ENCODE results near the gene SCCPDH. TPM values are rescaled to one million over a fixed set of nuclear protein-coding genes. Genes with fewer than 3 reads are reported as not detected.

SCCPDH gene
- total RNA-seq, 1 donor, result 37.7 TPM

DNA sequence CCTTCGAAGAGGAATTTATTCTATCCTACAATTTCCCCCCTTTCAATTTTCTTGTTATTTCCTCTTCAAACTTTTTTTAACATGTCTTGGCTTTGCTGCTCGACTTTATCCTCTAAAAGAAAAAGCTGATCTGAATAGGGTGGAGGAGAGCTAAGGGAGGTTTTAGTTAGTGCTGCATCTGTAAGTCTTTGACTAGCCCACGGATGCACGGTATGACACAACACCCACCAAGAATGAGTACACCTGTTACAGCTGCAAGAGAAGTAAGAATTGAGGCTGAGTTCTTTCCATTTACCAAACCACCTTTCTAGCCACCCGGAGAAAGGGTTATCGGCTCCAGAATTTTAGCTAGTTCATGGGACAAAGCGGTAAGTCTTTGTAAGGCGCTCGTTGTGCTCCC lies 23.8 kb downstream of the SCCPDH start:
- DNase-seq (ENCODE audit: low read depth in 2 of 3, low spot score in 2 of 3), result no peak

- DNase-seq (ENCODE audit: low read depth in 2 of 3, low spot score in 2 of 3), result no peak
These were observed 24.7 kb downstream of the SCCPDH start for GRCh38 chr1:246748867-246749266.

DNA sequence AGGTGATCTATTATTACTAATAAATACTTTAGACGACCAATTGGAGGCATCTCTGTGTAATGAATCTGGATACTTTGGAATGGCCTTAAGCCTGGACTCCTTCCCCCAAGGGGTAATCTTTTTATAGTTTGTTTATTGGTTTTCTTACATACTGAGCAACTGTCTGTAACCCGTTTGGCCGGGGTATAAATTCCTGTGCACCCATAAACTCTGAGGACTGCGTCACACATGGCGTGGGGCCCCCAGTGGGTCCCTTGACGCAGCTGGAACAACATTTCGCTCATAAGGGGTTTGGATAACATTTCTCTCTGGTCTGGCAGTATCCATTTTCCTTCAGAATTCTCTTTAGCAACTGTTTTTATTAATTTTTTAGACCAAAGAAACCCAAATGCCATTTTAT lies 26.5 kb downstream of the SCCPDH start:
- DNase-seq (ENCODE audit: low read depth in 2 of 3, low spot score in 2 of 3), result no peak

GRCh38 chr1:246753670-246754535 lies 29.7 kb downstream of the SCCPDH start:
- DNase-seq (ENCODE audit: low read depth in 2 of 3, low spot score in 2 of 3), result peak; percentile 11 to 81 (median 77)

- no peak for DNase-seq (ENCODE audit: low read depth in 2 of 3, low spot score in 2 of 3)
These were observed 31.2 kb downstream of the SCCPDH start for GRCh38 chr1:246755419-246755818.

- DNase-seq (ENCODE audit: low read depth in 2 of 3, low spot score in 2 of 3), result no peak
These were observed 36.5 kb downstream of the SCCPDH start for GRCh38 chr1:246760422-246761347.

GRCh38 chr1:246761396-246761795 lies 37.2 kb downstream of the SCCPDH start:
- no peak for DNase-seq (ENCODE audit: low read depth in 2 of 3, low spot score in 2 of 3)

GRCh38 chr1:246765521-246765920 lies 41.3 kb downstream of the SCCPDH start:
- no peak for DNase-seq (ENCODE audit: low read depth in 2 of 3, low spot score in 2 of 3)

DNA sequence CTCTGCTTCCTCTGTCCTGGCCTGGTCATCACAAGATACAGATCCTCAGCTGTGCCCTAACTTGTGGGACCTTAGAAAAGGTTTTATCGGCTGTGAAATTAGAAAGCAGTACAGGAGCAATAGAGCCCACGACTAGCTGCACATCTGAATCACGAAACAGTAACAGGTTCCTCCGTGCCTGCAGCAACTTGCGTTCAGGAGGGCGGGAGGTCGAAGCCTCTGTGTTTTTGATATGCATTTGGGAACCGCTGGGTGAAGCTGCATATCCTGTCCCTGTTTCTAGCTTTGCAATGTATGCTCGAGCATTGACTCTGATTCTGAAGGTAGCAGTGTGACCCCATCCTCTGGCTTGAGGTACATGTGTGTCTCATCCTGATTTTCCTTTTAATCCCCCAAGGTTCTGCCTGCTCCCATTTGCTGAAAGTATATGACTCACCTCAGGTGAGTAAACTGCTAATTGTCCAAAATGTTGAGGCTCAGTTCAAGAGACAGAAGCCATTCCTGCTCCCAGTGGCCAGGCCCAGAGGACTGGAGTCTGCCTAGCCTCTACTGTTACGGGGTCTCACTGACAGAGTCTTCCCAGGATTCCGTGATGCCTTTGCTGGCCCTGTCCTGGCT lies 44.3 kb downstream of the SCCPDH start:
- DNase-seq (ENCODE audit: low read depth in 2 of 3, low spot score in 2 of 3), result no peak

- no peak for DNase-seq (ENCODE audit: low read depth in 2 of 3, low spot score in 2 of 3)
These were observed 45.1 kb downstream of the SCCPDH start for GRCh38 chr1:246769306-246769705.

- no peak for DNase-seq (ENCODE audit: low read depth in 2 of 3, low spot score in 2 of 3)
These were observed 47.2 kb downstream of the SCCPDH start for GRCh38 chr1:246771366-246771765.

- DNase-seq (ENCODE audit: low read depth in 2 of 3, low spot score in 2 of 3), result no peak
These were observed 48.5 kb downstream of the SCCPDH start for GRCh38 chr1:246772686-246773085.

DNA sequence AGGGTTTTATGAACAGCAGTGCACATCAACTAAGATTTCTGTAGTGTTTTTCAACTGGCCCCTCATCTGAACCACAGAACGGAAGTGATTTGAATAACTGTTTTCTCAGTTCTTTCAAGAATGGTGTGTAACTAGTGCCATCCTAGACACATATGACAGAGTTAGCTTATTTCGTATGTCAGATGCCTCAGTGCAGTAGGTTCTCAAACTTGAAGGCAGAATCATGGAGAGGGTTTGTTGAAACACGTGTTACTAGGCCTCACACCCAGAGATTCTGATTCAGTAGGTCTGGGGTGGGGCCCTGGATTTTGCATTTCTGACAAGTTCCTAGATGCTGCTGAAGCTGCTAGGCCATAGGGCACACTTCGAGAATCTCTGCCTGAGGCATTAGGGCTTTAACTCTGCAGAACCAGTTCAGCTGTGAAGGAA lies 49.0 kb downstream of the SCCPDH start:
- DNase-seq (ENCODE audit: low read depth in 2 of 3, low spot score in 2 of 3), result no peak

GRCh38 chr1:246775531-246776385 lies 51.5 kb downstream of the SCCPDH start:
- no peak for DNase-seq (ENCODE audit: low read depth in 2 of 3, low spot score in 2 of 3)

- no peak for DNase-seq (ENCODE audit: low read depth in 2 of 3, low spot score in 2 of 3)
These were observed 52.7 kb downstream of the SCCPDH start for GRCh38 chr1:246776923-246777322.

- DNase-seq (ENCODE audit: low read depth in 2 of 3, low spot score in 2 of 3), result no peak
These were observed 54.5 kb downstream of the SCCPDH start for GRCh38 chr1:246778663-246779062.

GRCh38 chr1:246779561-246780175 lies 55.5 kb downstream of the SCCPDH start:
- DNase-seq (ENCODE audit: low read depth in 2 of 3, low spot score in 2 of 3), result no peak

DNA sequence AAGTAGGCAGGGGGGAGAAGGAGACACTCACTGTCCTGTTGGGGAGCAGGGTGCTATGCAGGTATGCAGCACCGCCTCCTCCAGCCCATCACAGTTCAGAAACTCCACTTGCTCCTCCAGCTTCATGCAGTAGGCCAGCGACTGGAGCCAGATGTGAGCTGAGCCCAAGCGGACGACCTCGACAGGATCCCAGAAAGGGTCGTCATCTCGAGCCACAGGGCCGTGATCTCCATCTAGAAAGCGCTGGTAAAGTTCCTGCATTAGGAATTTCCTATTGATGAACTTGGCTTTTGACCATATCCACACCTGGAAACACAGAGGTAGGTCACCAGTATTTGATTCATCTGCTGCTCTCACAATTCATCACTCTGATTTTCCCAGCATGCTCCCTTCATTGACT lies 56.1 kb downstream of the SCCPDH start:
- no peak for DNase-seq (ENCODE audit: low read depth in 2 of 3, low spot score in 2 of 3)

- DNase-seq (ENCODE audit: low read depth in 2 of 3, low spot score in 2 of 3), result no peak
These were observed 57.0 kb downstream of the SCCPDH start for GRCh38 chr1:246781212-246781611.
